GM21447 (cell line): Measurements from ENCODE around the gene NECAB3.

Source experiments
- ATAC-seq: cut with Tn5 transposase; IDR thresholded peaks from one replicate; pipeline ENCODE4 v1.9.1; 2021; ENCODE audit not compliant: unreplicated experiment

The NECAB3 gene

GRCh38 chr20:33626190-33626589 is 48.0 kb downstream of the NECAB3 start:
- ATAC-seq, result no peak

DNA sequence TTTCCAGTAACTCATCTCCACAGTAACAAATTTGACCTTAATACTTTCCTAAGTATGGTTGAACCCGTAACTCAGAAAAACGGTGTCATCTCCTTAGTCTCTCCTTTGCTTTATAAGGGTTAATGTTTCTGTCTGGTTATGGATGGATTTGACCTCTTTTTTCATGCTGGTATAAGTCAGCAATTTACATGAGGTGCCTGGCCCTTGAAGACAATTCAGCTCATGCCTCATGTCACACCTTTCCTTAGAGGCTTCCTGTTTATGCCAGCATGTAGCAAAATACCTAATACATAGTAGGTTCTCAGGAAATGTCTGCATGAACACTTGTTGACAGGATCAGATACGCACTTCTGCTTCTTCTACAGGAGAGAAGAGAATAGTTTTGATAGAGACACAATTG is 49.8 kb downstream of the NECAB3 start:
- no peak for ATAC-seq

DNA sequence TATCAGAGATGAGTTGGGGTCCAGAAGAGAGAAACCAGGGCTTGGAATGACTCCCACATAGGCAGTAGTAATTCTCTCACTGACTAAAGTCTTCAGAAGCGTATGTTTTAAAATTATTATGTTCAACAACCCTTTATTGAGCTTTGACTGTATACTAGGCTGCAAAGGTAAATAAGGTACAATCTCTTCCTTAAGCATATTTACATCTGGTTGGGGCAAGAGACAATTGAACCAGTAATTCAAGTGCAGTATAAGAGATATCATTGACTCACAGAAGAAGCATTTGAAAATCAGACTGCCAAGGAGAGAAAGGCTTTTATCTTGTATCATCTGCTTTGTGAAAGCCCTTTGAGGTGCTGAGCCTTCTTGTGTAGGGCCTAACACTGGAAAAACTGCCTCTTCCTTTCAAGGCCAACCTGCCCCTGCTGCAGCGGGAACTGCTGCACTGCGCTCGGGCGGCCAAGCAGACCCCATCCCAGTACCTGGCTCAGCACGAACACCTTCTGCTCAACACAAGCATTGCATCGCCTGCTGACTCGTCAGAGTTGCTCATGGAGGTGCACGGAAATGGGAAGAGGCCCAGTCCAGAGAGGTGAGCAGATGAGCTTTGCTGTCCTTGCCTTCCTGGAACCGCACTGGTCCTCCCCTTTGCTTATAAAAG is 51.4 kb downstream of the NECAB3 start:
- no peak for ATAC-seq

- ATAC-seq, result no peak
Observed at GRCh38 chr20:33621717-33622400, 52.4 kb downstream of the NECAB3 start.

DNA sequence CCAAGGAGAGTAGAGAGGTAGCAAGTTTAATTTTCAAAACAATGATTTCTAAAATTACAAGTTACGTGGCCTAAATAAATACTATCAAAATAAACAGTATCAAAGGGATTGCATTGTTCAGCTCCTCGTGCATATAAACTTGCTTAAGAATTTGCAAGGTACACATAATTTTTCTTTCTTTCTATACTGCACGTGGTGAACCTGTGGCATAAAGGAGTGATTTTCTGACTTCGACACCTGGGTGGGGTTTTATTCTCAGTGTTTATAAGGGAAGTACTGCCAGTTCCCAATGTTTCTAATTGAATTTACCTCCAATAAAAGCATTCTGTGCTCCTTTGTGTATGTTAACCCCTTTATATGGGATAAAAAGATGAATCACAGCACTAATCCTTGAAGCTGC is 62.2 kb downstream of the NECAB3 start:
- ATAC-seq, result no peak

- no peak for ATAC-seq
Observed at GRCh38 chr20:33611106-33611505, 63.1 kb downstream of the NECAB3 start.

DNA sequence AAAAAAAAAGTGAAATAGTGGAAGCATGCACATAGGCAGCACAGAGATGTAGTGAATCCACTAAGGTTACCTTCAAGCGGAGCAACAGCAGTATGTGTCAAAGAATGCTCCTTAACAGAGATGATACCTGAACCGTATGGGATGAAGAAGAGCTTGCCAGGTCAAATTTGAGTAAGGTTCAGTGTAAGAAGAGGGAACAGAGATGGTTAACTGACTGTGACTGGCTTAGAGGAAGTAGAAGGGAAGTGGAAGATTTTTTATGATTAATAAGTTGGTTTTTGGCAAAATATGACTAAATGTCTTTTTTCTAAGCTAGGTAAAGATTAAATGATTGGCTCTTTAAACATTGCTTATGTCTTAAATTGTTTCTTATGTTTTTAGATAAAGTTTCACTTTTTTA is 64.7 kb downstream of the NECAB3 start:
- ATAC-seq, result no peak
